ENCODE data around the gene GPC5.
"Not testable (repeated sequence)": the region's sequence is repeated elsewhere in the genome, so short reads cannot be mapped to it uniquely, and the experiment has no call there.

The GPC5 gene

GRCh38 chr13:91660076-91660415 lies 261.6 kb downstream of the GPC5 start:
- no peak for DNase-seq

- no peak for DNase-seq
Measured at GRCh38 chr13:91661692-91662490, 263.5 kb downstream of the GPC5 start.

- no peak for DNase-seq
Measured at GRCh38 chr13:91664039-91664438, 265.6 kb downstream of the GPC5 start.

- no peak for DNase-seq
Measured at GRCh38 chr13:91667486-91667885, 269.1 kb downstream of the GPC5 start.

GRCh38 chr13:91668866-91669495 lies 270.6 kb downstream of the GPC5 start:
- DNase-seq = no peak

- DNase-seq = not testable (repeated sequence)
Measured at GRCh38 chr13:91674347-91674746, 275.9 kb downstream of the GPC5 start.

GRCh38 chr13:91684746-91685145 lies 286.3 kb downstream of the GPC5 start:
- no peak for DNase-seq

- DNase-seq = no peak
Measured at GRCh38 chr13:91690944-91691343, 292.5 kb downstream of the GPC5 start.

GRCh38 chr13:91693466-91693865 lies 295.0 kb downstream of the GPC5 start:
- no peak for DNase-seq

- no peak for DNase-seq
Measured at GRCh38 chr13:91698308-91698707, 299.9 kb downstream of the GPC5 start.

- DNase-seq = no peak
Measured at GRCh38 chr13:91698767-91699166, 300.3 kb downstream of the GPC5 start.

GRCh38 chr13:91699863-91700262 lies 301.4 kb downstream of the GPC5 start:
- no peak for DNase-seq

- DNase-seq = no peak
Measured at GRCh38 chr13:91701975-91702374, 303.6 kb downstream of the GPC5 start.

GRCh38 chr13:91702411-91702810 lies 304.0 kb downstream of the GPC5 start:
- no peak for DNase-seq

GRCh38 chr13:91704398-91704797 lies 306.0 kb downstream of the GPC5 start:
- DNase-seq = no peak

GRCh38 chr13:91708558-91708957 lies 310.1 kb downstream of the GPC5 start:
- no peak for DNase-seq

GRCh38 chr13:91709180-91709579 lies 310.8 kb downstream of the GPC5 start:
- DNase-seq = no peak

- DNase-seq = no peak
Measured at GRCh38 chr13:91710733-91711132, 312.3 kb downstream of the GPC5 start.

GRCh38 chr13:91714855-91715254 lies 316.4 kb downstream of the GPC5 start:
- DNase-seq = no peak

GRCh38 chr13:91716436-91717065 lies 318.1 kb downstream of the GPC5 start:
- no peak for DNase-seq

GRCh38 chr13:91719033-91719432 lies 320.6 kb downstream of the GPC5 start:
- DNase-seq = no peak

GRCh38 chr13:91721413-91721812 lies 323.0 kb downstream of the GPC5 start:
- DNase-seq = no peak

GRCh38 chr13:91722267-91722884 lies 324.0 kb downstream of the GPC5 start:
- DNase-seq = peak in 1 of 2 donors; percentile 19

- DNase-seq = no peak
Measured at GRCh38 chr13:91724591-91724990, 326.2 kb downstream of the GPC5 start.
